RWPE1 (cell line): ENCODE measurements around the gene CA10.

Experiments
- CTCF ChIA-PET: fragments of 350-600 bp; sonication (Branson Sonifier 250); formaldehyde crosslinking; extraction: SDS; loops from one replicate; lab custom pipeline; 2021; lab: Yijun Ruan, JAX
- POLR2A ChIA-PET: fragments of 400-600 bp; formaldehyde crosslinking; extraction: SDS; loops from one replicate; lab custom pipeline; 2020; ENCODE audit warnings: antibody characterized with exemption; ENCODE audit not compliant: low non-redundant PET; lab: Yijun Ruan, JAX
- DNase-seq: peaks from one replicate; pipeline ENCODE4 v3.0.0; 2012; ENCODE audit warnings: low spot score
- H3K27ac ChIP-seq: fragments of 450-650 bp; 2 replicates; pipeline ENCODE4 v1.5.1; 2017
- CTCF ChIP-seq: fragments of 450-650 bp; conservative IDR thresholded peaks from 2 replicates; pipeline ENCODE4 v1.5.1; 2017; ENCODE audit warnings: low read depth, mild to moderate bottlenecking

Gene CA10

GRCh38 chr17:51736356-51736755 is 422.2 kb downstream of the CA10 start:
- no peak overlapping the region for H3K27ac ChIP-seq
- DNase-seq = no peak
- ChIA-PET POLR2A (no interaction called here), CTCF (no interaction called here)
- TF ChIP-seq CTCF = no peak

GRCh38 chr17:51734976-51735375 is 423.5 kb downstream of the CA10 start:
- ChIA-PET CTCF (interaction anchor here (0.5 kb wide), 1 partner anchor 106 kb away, joined by 3 read pairs; no protein-coding TSS in a partner anchor), POLR2A (no interaction called here)
- H3K27ac ChIP-seq = no peak overlapping the region
- no peak for DNase-seq
- TF ChIP-seq CTCF = no peak

- ChIA-PET POLR2A (no interaction called here), CTCF (interaction anchor here (0.5 to 1.2 kb wide), 2 partner anchors 106 to 273 kb away, joined by 3 to 5 read pairs; no protein-coding TSS in a partner anchor)
- TF ChIP-seq CTCF = no peak; the same call in 1 of the 2 replicates
- no peak overlapping the region for H3K27ac ChIP-seq
- DNase-seq = peak; percentile 30
Observed at GRCh38 chr17:51734462-51734861, 424.1 kb downstream of the CA10 start.

- no peak for TF ChIP-seq CTCF
- CTCF ChIA-PET = interaction anchor here (1.2 kb wide), 1 partner anchor 271 kb away, joined by 5 read pairs; no protein-coding TSS in a partner anchor
- DNase-seq = no peak
- POLR2A ChIA-PET = no interaction called here
- H3K27ac ChIP-seq = no peak overlapping the region
Observed at GRCh38 chr17:51733166-51733565, 425.3 kb downstream of the CA10 start.

- no peak for TF ChIP-seq CTCF
- no peak overlapping the region for H3K27ac ChIP-seq
- no peak for DNase-seq
- ChIA-PET CTCF (no interaction called here), POLR2A (no interaction called here)
Observed at GRCh38 chr17:51731941-51732722, 426.4 kb downstream of the CA10 start.

- H3K27ac ChIP-seq = no peak overlapping the region
- no peak for DNase-seq
- TF ChIP-seq CTCF = no peak
- ChIA-PET POLR2A (no interaction called here), CTCF (interaction anchor here (0.6 to 0.7 kb wide), 2 partner anchors 190 to 261 kb away, joined by 3 to 4 read pairs; no protein-coding TSS in a partner anchor)
Observed at GRCh38 chr17:51730303-51731050, 428.0 kb downstream of the CA10 start.
